DOHH2 (cell line): ENCODE measurements around the gene PRB2.
"Not testable (repeated sequence)": the region's sequence is repeated elsewhere in the genome, so short reads cannot be mapped to it uniquely, and the experiment has no call there.

Experiments used
- H3F3A ChIP-seq: fragments of 200-600 bp; sonication (generic), shearing (Covaris generic); 2 replicates; pipeline ENCODE4 v1.6.0; 2016; ENCODE audit warnings: antibody characterized with exemption, mild to moderate bottlenecking; ENCODE audit not compliant: control insufficient read depth, insufficient read depth
- H3K27ac ChIP-seq: fragments of 200-600 bp; sonication (generic); 2 replicates; pipeline ENCODE4 v1.5.1; 2014; ENCODE audit warnings: low read depth, mild to moderate bottlenecking, low read length, moderate library complexity
- H3K27me3 ChIP-seq: fragments of 200-600 bp; sonication (generic); 2 replicates; pipeline ENCODE4 v1.6.1; 2014; ENCODE audit warnings: mild to moderate bottlenecking, low read length, mixed read lengths; ENCODE audit not compliant: control insufficient read depth
- H3K36me3 ChIP-seq: fragments of 200-600 bp; sonication (generic); 2 replicates; pipeline ENCODE4 v1.6.1; 2014; ENCODE audit warnings: mild to moderate bottlenecking, low read length, moderate library complexity, mixed read lengths; ENCODE audit not compliant: control insufficient read depth
- H3K4me1 ChIP-seq: fragments of 200-600 bp; sonication (generic); 2 replicates; pipeline ENCODE4 v1.6.1; 2014; ENCODE audit warnings: mild to moderate bottlenecking, low read length, mixed read lengths; ENCODE audit not compliant: control insufficient read depth
- H3K4me2 ChIP-seq: fragments of 200-600 bp; sonication (generic); 2 replicates; pipeline ENCODE4 v1.6.0; 2014; ENCODE audit warnings: mild to moderate bottlenecking, low read length, moderate library complexity
- H3K4me3 ChIP-seq: fragments of 200-600 bp; sonication (generic); 2 replicates; pipeline ENCODE4 v1.5.1; 2014; ENCODE audit warnings: mild to moderate bottlenecking, low read length, mixed read lengths
- H3K79me2 ChIP-seq: fragments of 200-600 bp; sonication (generic); 2 replicates; pipeline ENCODE4 v1.6.1; 2014; ENCODE audit warnings: mild to moderate bottlenecking, low read length, mixed read lengths; ENCODE audit not compliant: control insufficient read depth
- H3K9me2 ChIP-seq: fragments of 200-600 bp; sonication (generic); replicated peaks from 2 replicates; pipeline ENCODE4 v1.6.1; 2014; ENCODE audit warnings: mild to moderate bottlenecking, low read length, mixed read lengths; ENCODE audit not compliant: control insufficient read depth
- H3K9me3 ChIP-seq: fragments of 200-600 bp; sonication (generic); 2 replicates; pipeline ENCODE4 v1.6.1; 2014; ENCODE audit warnings: antibody characterized with exemption, low read length, mixed read lengths; ENCODE audit not compliant: control insufficient read depth, insufficient read depth
- H4K20me1 ChIP-seq: fragments of 200-600 bp; sonication (generic); 2 replicates; pipeline ENCODE4 v1.6.0; 2014; ENCODE audit warnings: low read depth, mild to moderate bottlenecking, antibody characterized with exemption, low read length, moderate library complexity; ENCODE audit not compliant: control insufficient read depth, insufficient read depth
- CTCF ChIP-seq: fragments of 200-600 bp; sonication (generic); IDR thresholded peaks from one replicate; pipeline ENCODE4 v1.5.1; 2014; ENCODE audit warnings: antibody characterized with exemption, mild to moderate bottlenecking, low read depth, low read length; ENCODE audit not compliant: poor library complexity, severe bottlenecking
- EZH2phosphoT487 ChIP-seq: fragments of 200-600 bp; sonication (generic); IDR thresholded peaks from 2 replicates; pipeline ENCODE4 v1.6.1; 2017; ENCODE audit warnings: borderline replicate concordance, mild to moderate bottlenecking, antibody characterized with exemption, low read length, moderate library complexity, mixed read lengths

PRB2 gene

GRCh38 chr12:11427341-11427740, 32.0 kb upstream of the PRB2 start:
- H3K9me3 ChIP-seq, result no peaks in the 10 kb centered on the region
- H3K79me2 ChIP-seq, result no peaks in the 10 kb centered on the region
- no peak overlapping the region for H3K4me3 ChIP-seq
- no peaks in the 10 kb centered on the region for H3F3A ChIP-seq
- H3K9me2 ChIP-seq, result no peaks in the 10 kb centered on the region
- no peak overlapping the region for H3K4me2 ChIP-seq
- H3K36me3 ChIP-seq, result no peaks in the 10 kb centered on the region
- TF ChIP-seq EZH2phosphoT487 (no peak), CTCF (no peak)
- H3K27ac ChIP-seq, result no peak overlapping the region
- H4K20me1 ChIP-seq, result no peaks in the 10 kb centered on the region
- H3K27me3 ChIP-seq, result no peaks in the 10 kb centered on the region
- H3K4me1 ChIP-seq, result no peaks in the 10 kb centered on the region

GRCh38 chr12:11412731-11413130, 17.4 kb upstream of the PRB2 start:
- H3K36me3 ChIP-seq, result no peaks in the 10 kb centered on the region
- no peaks in the 10 kb centered on the region; the same call in 1 of the 2 replicates for H3K9me3 ChIP-seq
- no peaks in the 10 kb centered on the region for H3K4me1 ChIP-seq
- no peaks in the 10 kb centered on the region for H3F3A ChIP-seq
- H3K9me2 ChIP-seq, result no peaks in the 10 kb centered on the region
- H3K79me2 ChIP-seq, result no peaks in the 10 kb centered on the region
- no peak overlapping the region for H3K4me3 ChIP-seq
- no peak overlapping the region for H3K27ac ChIP-seq
- H3K4me2 ChIP-seq, result no peak overlapping the region
- no peaks in the 10 kb centered on the region for H4K20me1 ChIP-seq
- TF ChIP-seq CTCF, result no peak
- no peaks in the 10 kb centered on the region for H3K27me3 ChIP-seq

GRCh38 chr12:11408096-11408495, 12.7 kb upstream of the PRB2 start:
- Histone ChIP-seq H3K79me2 (no peaks in the 10 kb centered on the region), H3K27ac (no peak overlapping the region), H3K4me3 (no peak overlapping the region), H3K4me1 (no peaks in the 10 kb centered on the region), H3K9me2 (no peaks in the 10 kb centered on the region), H3K27me3 (no peaks in the 10 kb centered on the region), H3F3A (no peaks in the 10 kb centered on the region), H3K9me3 (no peaks in the 10 kb centered on the region; the same call in 1 of the 2 replicates), H3K4me2 (no peak overlapping the region), H3K36me3 (no peaks in the 10 kb centered on the region), H4K20me1 (no peaks in the 10 kb centered on the region)
- TF ChIP-seq CTCF (no peak), EZH2phosphoT487 (no peak)

DNA sequence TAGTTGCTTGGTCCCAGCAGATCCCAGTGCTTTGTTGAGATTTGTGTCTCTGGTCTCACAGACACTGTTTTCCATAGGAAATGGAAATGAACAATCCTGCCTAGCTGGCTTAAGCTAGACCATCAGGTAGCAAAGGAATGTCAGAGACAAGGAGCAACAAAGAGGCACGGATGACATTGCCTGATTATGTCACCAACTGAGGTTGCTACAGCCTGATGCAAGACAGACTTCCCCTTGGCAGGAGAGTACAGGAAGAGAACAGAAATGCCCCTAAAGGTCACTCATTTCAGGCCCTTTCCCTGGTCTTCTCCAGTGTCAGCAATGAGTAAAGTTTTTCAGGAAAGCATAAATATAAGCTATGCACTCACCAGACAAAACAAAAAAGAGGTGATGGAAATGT, 2.0 kb upstream of the PRB2 start:
- H3K4me2 ChIP-seq, result no peak overlapping the region
- H3K9me2 ChIP-seq, result no peaks in the 10 kb centered on the region
- H3K4me1 ChIP-seq, result no peaks in the 10 kb centered on the region
- TF ChIP-seq CTCF, result no peak
- TF ChIP-seq EZH2phosphoT487, result no peak
- H4K20me1 ChIP-seq, result no peaks in the 10 kb centered on the region
- no peaks in the 10 kb centered on the region for H3K9me3 ChIP-seq
- H3K79me2 ChIP-seq, result no peaks in the 10 kb centered on the region
- no peak overlapping the region for H3K27ac ChIP-seq
- no peaks in the 10 kb centered on the region for H3F3A ChIP-seq
- no peaks in the 10 kb centered on the region for H3K36me3 ChIP-seq
- H3K27me3 ChIP-seq, result 0 out of 2 replicates have a peak, but pooled peaks cover 2% of the 10 kb centered on the region
- no peak overlapping the region for H3K4me3 ChIP-seq

DNA sequence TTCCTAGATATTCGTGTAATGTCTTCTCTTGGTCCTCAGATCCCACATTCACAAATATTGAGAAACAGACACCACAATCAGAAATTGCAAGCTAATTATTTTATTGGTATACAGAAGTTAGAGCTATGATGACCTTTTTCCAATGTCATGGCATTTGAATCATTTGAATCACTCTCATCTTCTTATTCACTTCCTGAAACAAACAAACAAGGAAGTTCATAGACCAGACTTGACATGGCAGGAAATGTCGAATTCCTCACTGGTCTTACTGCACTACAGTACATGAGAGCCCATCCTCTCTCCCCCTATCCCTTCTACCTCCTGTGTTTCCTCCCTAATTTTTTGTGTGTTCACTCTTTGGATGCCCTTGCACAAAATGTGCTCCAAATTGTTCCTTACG, 3.9 kb downstream of the PRB2 start:
- H3K9me3 ChIP-seq, H3K9me2 ChIP-seq, H3K4me2 ChIP-seq, H3K4me1 ChIP-seq, H4K20me1 ChIP-seq, H3K4me3 ChIP-seq, H3K79me2 ChIP-seq, H3F3A ChIP-seq, H3K27ac ChIP-seq, H3K27me3 ChIP-seq, H3K36me3 ChIP-seq: not testable (repeated sequence)
